Duodenal mucosa (tissue), 2 donors: ENCODE measurements around the gene SMC3.

Experiments
- H3K27ac ChIP-seq: one replicate; pipeline ENCODE4 v1.7.0; 2013; ENCODE audit warnings: low read depth, low read length
- H3K27me3 ChIP-seq, 2 donors: one replicate each; pipeline ENCODE4 v1.7.0; 2013; ENCODE audit warnings: low read length in 2 of 2, control low read depth in 1 of 2; ENCODE audit not compliant: insufficient read depth in 2 of 2, control insufficient read depth in 1 of 2
- H3K36me3 ChIP-seq, 2 donors: one replicate each; pipeline ENCODE4 v1.7.0; 2013; ENCODE audit warnings: low read length in 2 of 2, control low read depth in 1 of 2; ENCODE audit not compliant: insufficient read depth in 2 of 2, control insufficient read depth in 1 of 2
- H3K4me1 ChIP-seq, 2 donors: one replicate each; pipeline ENCODE4 v1.7.0; 2013; ENCODE audit warnings: low read length in 2 of 2, control low read depth in 1 of 2; ENCODE audit not compliant: insufficient read depth in 2 of 2, control insufficient read depth in 1 of 2
- H3K4me3 ChIP-seq, 2 donors: one replicate each; pipeline ENCODE4 v1.7.0; 2013; ENCODE audit warnings: low read length in 2 of 2, low read depth in 1 of 2
- H3K9ac ChIP-seq, 2 donors: one replicate each; pipeline ENCODE4 v1.7.0; 2013; ENCODE audit warnings: low read length in 2 of 2, low read depth in 1 of 2
- H3K9me3 ChIP-seq, 2 donors: one replicate each; pipeline ENCODE4 v1.7.0; 2013; ENCODE audit warnings: low read length in 2 of 2, control low read depth in 1 of 2; ENCODE audit not compliant: control insufficient read depth in 1 of 2

The SMC3 gene

GRCh38 chr10:110574420-110574819 lies 6.9 kb downstream of the SMC3 start:
- Histone ChIP-seq H3K27me3 (no peaks in the 10 kb centered on the region), H3K36me3 (peaks cover 7 to 33% of the 10 kb centered on the region in 2 donors), H3K4me1 (peaks cover 12 to 15% of the 10 kb centered on the region in 2 donors), H3K9ac (no peak overlapping the region), H3K4me3 (no peak overlapping the region), H3K9me3 (no peaks in the 10 kb centered on the region), H3K27ac (no peak overlapping the region)

GRCh38 chr10:110576220-110576619 lies 8.7 kb downstream of the SMC3 start:
- H3K36me3 ChIP-seq, result peaks cover 12 to 49% of the 10 kb centered on the region in 2 donors
- no peaks in the 10 kb centered on the region for H3K27me3 ChIP-seq
- H3K27ac ChIP-seq, result no peak overlapping the region
- H3K4me3 ChIP-seq, result no peak overlapping the region
- peaks cover 0 to 2% of the 10 kb centered on the region in 2 donors for H3K4me1 ChIP-seq
- no peaks in the 10 kb centered on the region for H3K9me3 ChIP-seq
- no peak overlapping the region for H3K9ac ChIP-seq

GRCh38 chr10:110577056-110577455 lies 9.6 kb downstream of the SMC3 start:
- Histone ChIP-seq H3K4me3 (no peak overlapping the region), H3K9me3 (no peaks in the 10 kb centered on the region), H3K9ac (no peak overlapping the region), H3K27me3 (no peaks in the 10 kb centered on the region), H3K4me1 (no peaks in the 10 kb centered on the region), H3K27ac (no peak overlapping the region), H3K36me3 (peaks cover 12 to 57% of the 10 kb centered on the region in 2 donors)

GRCh38 chr10:110584006-110584405 lies 16.5 kb downstream of the SMC3 start:
- no peaks in the 10 kb centered on the region for H3K27me3 ChIP-seq
- no peaks in the 10 kb centered on the region for H3K4me1 ChIP-seq
- peaks cover 29 to 67% of the 10 kb centered on the region in 2 donors for H3K36me3 ChIP-seq
- no peak overlapping the region for H3K4me3 ChIP-seq
- no peak overlapping the region for H3K9ac ChIP-seq
- H3K27ac ChIP-seq, result no peak overlapping the region
- H3K9me3 ChIP-seq, result no peaks in the 10 kb centered on the region

- Histone ChIP-seq H3K27ac (no peak overlapping the region), H3K9me3 (no peaks in the 10 kb centered on the region), H3K27me3 (no peaks in the 10 kb centered on the region), H3K36me3 (peaks cover 33 to 65% of the 10 kb centered on the region in 2 donors), H3K4me1 (no peaks in the 10 kb centered on the region), H3K9ac (no peak overlapping the region), H3K4me3 (no peak overlapping the region)
These were observed 24.3 kb downstream of the SMC3 start for GRCh38 chr10:110591760-110592159.

- peaks cover 4 to 65% of the 10 kb centered on the region in 2 donors for H3K36me3 ChIP-seq
- no peak overlapping the region for H3K27ac ChIP-seq
- no peaks in the 10 kb centered on the region for H3K27me3 ChIP-seq
- H3K4me3 ChIP-seq, result no peak overlapping the region
- no peak overlapping the region for H3K9ac ChIP-seq
- H3K4me1 ChIP-seq, result no peaks in the 10 kb centered on the region
- no peaks in the 10 kb centered on the region for H3K9me3 ChIP-seq
These were observed 30.0 kb downstream of the SMC3 start for GRCh38 chr10:110597476-110597875.

GRCh38 chr10:110600487-110601101 lies 33.1 kb downstream of the SMC3 start:
- H3K9ac ChIP-seq, result no peak overlapping the region
- H3K27me3 ChIP-seq, result no peaks in the 10 kb centered on the region
- H3K9me3 ChIP-seq, result no peaks in the 10 kb centered on the region
- H3K4me1 ChIP-seq, result no peaks in the 10 kb centered on the region
- no peak overlapping the region for H3K27ac ChIP-seq
- peaks cover 11 to 65% of the 10 kb centered on the region in 2 donors for H3K36me3 ChIP-seq
- H3K4me3 ChIP-seq, result no peak overlapping the region

GRCh38 chr10:110601581-110601980 lies 34.1 kb downstream of the SMC3 start:
- H3K9ac ChIP-seq, result no peak overlapping the region
- H3K9me3 ChIP-seq, result no peaks in the 10 kb centered on the region
- H3K36me3 ChIP-seq, result peaks cover 11 to 67% of the 10 kb centered on the region in 2 donors
- no peak overlapping the region for H3K4me3 ChIP-seq
- H3K27ac ChIP-seq, result no peak overlapping the region
- no peaks in the 10 kb centered on the region for H3K4me1 ChIP-seq
- no peaks in the 10 kb centered on the region for H3K27me3 ChIP-seq

- Histone ChIP-seq H3K27me3 (no peaks in the 10 kb centered on the region), H3K27ac (no peak overlapping the region), H3K4me1 (no peaks in the 10 kb centered on the region), H3K9ac (no peak overlapping the region), H3K4me3 (no peak overlapping the region), H3K36me3 (peaks cover 7 to 21% of the 10 kb centered on the region in 2 donors), H3K9me3 (no peaks in the 10 kb centered on the region)
These were observed 40.6 kb downstream of the SMC3 start for GRCh38 chr10:110608087-110608486.

- Histone ChIP-seq H3K4me3 (no peak overlapping the region), H3K9me3 (no peaks in the 10 kb centered on the region), H3K36me3 (peaks cover 6 to 15% of the 10 kb centered on the region in 2 donors), H3K27me3 (no peaks in the 10 kb centered on the region), H3K9ac (no peak overlapping the region), H3K4me1 (no peaks in the 10 kb centered on the region), H3K27ac (no peak overlapping the region)
These were observed 42.1 kb downstream of the SMC3 start for GRCh38 chr10:110609605-110610004.
